Mammary epithelial cell (primary cell): ENCODE measurements around the gene KRTAP19-6.

Experiments
- EZH2 ChIP-seq: IDR thresholded peaks from 2 replicates; pipeline ENCODE4 v1.6.1; 2012; ENCODE audit warnings: low read length, inconsistent platforms, borderline replicate concordance
- TF ChIP-seq, protein P1 (sequence below), 2 donors: IDR thresholded peaks in 1 of 2; conservative IDR thresholded peaks in 1 of 2; 2 replicates each; pipeline ENCODE4 v1.5.1; 2011 to 2012; ENCODE audit warnings: inconsistent platforms in 2 of 2, low read length in 2 of 2, mild to moderate bottlenecking in 2 of 2, control low read depth in 1 of 2, low read depth in 1 of 2; ENCODE audit not compliant: insufficient read depth in 1 of 2; ENCODE audit errors: extremely low read depth in 1 of 2

DNA sequence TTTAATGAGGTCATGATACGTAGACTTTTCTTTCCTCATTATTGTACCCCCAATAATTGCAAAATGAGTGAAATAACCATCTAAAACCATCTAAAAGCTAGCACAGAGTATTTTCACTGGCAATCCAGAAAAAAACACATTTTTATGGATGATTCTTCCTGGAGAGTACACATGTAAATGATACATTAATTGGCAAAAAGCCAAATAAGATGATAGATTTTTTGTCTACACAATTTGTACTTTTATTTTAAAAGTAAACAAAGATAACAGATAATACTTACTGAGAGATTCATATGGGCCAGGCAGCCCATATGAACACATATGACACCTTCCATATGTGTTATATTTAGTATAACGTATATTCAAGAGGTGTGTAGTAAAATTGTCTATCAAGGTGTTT is 22.0 kb upstream of the KRTAP19-6 start:
- TF ChIP-seq, protein P1, sequence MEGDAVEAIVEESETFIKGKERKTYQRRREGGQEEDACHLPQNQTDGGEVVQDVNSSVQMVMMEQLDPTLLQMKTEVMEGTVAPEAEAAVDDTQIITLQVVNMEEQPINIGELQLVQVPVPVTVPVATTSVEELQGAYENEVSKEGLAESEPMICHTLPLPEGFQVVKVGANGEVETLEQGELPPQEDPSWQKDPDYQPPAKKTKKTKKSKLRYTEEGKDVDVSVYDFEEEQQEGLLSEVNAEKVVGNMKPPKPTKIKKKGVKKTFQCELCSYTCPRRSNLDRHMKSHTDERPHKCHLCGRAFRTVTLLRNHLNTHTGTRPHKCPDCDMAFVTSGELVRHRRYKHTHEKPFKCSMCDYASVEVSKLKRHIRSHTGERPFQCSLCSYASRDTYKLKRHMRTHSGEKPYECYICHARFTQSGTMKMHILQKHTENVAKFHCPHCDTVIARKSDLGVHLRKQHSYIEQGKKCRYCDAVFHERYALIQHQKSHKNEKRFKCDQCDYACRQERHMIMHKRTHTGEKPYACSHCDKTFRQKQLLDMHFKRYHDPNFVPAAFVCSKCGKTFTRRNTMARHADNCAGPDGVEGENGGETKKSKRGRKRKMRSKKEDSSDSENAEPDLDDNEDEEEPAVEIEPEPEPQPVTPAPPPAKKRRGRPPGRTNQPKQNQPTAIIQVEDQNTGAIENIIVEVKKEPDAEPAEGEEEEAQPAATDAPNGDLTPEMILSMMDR (conservative IDR thresholded peaks at IDR 0.05 in 1 of 2, IDR thresholded peaks at IDR 0.05 in 1 of 2; ENCODE audit: extremely low read depth in 1 of 2, insufficient read depth in 1 of 2, low read depth in 1 of 2, low read length in 2 of 2) = no peak
- TF ChIP-seq EZH2 = no peak
